NCI-H146 treated with DMSO at 0.1 percent for 48 hours (cell line): ENCODE data around the gene AHCY.
"Not testable (repeated sequence)": the region's sequence is repeated elsewhere in the genome, so short reads cannot be mapped to it uniquely, and the experiment has no call there.

ENCODE experiments used
- DNase-seq: peaks from one replicate; lab custom pipeline; 2025; ENCODE audit not compliant: unreplicated experiment; lab: John Stamatoyannopoulos, UW

Gene AHCY

DNA sequence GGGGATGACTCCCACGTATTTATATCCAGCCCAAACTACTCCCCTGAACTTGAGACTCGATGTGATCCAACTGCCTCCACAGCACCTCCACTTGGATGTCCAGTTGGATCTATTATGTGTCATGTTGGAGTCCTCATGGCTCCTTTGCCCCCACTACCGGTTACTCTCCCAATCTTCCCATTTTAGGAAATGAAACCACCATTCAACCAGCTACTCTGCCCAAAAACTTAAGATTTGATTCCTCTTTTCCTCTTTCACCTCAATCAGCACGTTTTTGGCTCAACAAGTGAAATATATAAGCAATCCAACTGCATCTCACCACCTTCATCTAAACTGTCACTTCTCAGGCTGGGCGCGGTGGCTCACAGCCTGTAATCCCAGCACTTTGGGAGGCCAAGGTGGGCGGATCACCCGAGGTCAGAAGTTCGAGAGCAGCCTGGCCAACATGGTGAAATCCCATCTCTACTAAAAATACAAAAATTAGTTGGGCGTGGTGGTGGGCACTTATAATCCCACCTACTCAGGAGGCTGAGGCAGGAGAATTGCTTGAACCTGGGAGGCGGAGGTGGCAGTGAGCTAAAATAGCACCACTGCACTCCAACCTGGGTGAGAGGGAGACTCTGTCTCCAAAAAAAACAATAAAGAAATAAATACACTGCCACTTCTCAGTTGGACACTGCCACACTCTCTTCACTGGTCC is 3.4 kb downstream of the AHCY start:
- DNase-seq: no peak

DNA sequence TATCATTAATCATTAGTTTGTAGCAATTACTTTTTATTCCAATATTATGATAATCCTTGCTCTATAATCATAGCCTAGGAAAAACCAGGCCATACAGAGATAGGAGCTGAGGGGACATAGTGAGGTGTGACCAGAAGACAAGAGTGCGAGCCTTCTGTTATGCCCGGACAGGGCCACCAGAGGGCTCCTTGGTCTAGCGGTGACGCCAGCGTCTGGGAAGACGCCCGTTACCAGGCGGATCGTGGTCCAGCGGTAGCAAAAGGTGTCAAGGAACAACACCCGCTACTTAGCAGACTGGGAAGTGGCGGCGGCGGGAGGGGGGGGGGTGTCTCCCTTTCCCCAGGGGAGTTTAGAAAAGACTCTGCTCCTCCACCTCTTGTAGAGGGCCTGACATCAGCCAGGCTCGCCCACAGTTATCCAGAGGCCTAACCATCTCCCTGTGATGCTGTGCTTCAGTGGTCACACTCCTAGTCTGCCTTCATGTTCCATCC is 4.8 kb downstream of the AHCY start:
- not testable (repeated sequence) for DNase-seq

DNA sequence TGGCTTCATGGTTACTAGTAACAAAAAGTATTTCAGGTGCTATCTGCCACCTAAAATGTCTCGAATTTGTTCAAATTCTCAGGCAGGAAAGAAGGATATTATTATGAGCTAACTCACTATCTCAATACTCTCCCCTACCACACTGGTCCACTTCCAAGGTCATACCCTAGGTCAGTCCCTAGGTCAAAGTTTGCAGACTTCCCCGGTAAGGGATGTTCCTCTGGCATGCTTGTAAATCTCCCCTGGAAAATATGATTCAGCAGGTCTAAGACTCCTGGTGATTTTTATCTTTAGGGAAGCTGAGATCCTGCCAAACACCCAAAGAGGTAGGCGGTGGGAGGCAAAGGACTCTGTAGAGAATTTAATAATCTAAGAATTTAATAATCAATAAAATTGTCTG is 6.7 kb downstream of the AHCY start:
- DNase-seq: no peak

DNA sequence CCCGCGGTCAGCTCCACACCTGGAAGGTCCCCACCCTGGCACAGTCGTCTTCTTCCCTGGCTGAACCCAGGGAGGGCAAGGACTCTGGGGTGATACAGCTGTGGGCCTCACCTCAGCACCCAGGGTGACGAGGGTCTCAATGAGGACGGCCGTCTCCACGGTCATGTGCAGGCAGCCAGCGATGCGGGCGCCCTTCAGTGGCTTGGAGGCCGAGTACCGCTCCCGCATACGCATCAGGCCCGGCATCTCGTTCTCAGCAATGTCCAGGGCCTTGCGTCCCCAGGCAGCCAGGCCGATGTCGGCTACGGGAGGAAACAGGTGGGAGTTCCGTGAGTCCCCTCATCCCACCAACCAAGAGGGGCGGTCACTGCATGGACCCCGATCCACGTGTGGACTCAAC is 7.9 kb downstream of the AHCY start:
- no peak for DNase-seq

DNA sequence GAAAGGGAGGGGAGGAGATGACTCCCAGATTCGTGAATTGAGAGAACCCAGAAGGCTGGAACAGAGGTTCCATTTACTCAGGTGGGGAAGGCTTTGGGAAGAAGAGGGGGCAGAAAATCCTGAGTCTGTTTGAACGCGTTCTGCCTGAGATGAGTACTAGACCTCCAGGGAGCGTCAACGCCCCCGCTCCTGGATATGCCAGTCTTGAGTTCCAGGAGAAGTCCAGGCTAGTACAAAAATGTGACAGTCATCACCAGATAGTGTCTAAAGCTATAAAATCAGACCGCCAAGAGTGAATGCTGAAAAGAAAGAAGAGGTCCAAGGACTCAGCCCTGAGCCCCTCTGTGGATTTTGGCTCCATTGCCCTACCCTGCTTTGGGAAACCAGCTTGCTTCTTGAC is 8.6 kb downstream of the AHCY start:
- DNase-seq: no peak

DNA sequence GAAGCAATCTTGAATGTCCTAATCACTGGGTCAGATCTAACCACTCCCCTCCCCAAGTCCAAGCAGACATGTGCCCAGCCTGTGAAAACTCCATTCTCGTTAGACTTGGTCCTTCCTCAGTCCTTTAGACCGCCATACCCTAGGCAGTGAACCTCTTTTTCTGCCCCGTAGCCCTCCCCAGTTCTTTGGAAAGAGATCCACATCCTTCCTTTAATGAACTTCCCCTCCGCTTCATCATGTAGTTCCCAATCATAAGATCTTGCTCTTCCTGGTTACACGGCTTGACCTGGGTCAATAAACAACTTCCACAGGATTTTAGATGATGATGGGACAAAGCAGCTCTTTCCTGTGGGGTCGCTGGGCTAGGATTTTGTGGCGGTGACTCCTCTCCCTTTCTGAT is 9.6 kb downstream of the AHCY start:
- DNase-seq: no peak

DNA sequence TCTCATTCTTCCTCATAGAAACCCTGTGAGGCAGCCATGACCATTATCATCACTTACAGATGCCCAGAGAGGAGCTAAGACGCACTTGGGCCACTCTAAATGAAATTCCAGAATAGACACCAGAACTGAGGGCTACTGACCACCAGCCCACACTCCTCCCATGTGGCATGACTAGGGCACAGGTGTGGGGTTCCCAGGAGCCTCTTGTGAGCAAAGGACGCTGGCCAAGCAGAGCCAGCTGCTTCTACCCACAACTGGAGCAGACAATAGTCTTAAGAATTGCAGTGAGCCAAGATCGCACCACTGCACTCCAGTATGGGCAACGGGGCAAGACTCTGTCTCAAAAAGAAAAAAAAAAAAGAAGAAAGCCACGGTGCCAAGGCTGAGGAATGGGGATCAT is 10.0 kb downstream of the AHCY start:
- no peak for DNase-seq

DNA sequence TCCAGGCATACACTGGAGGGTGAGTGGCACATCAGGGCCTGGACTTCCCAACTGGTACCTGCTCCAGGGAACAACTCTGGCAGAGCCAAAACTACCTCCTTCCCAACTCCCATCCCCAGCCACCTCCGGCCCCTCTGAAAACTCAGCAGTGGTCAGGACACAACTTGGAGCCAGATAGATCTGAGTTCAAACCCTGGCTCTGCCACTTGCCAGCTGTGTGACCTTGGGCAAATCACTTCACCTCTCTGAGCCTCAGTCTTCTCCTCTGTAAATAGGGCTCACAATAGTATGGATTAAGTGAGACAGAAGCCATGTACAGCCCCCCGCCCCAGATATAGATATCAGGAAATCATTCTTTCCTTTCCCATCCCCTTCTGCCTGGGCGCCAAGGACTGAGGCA is 10.7 kb downstream of the AHCY start:
- no peak for DNase-seq

DNA sequence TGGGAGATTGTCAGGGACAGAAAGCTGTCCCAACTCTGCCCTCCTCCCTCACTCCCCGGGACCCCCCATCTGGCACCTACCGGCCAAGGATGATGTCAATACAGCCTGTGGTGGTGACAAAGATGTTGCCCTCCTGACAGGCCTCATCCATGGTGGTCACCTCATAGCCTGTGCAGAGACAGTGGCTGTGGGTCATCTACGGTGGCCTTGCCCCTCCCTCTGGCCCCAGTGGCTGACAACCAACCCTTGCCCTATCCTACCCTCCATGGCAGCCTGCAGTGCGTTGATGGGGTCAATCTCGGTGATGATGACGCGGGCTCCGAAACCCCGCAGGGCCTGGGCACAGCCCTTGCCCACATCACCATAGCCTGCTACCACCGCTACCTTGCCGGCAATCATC is 12.7 kb downstream of the AHCY start:
- no peak for DNase-seq

DNA sequence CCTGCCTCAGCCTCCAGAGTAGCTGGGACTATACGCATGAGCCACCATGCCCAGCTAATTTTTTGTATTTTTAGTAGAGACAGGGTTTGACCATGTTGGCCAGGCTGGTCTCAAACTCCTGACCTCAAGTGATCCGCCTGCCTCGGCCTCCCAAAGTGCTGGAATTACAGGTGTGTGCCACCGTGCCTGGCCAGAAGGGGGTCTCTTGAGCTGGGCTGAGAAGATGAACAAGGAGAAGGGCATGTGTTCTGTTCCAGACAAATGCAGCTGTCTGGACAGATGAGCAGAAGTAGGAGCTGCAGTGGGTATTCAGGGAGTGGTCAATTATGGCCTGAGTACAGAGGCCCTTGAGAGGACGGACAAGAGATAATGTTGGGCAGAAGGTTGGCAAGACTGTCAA is 15.7 kb downstream of the AHCY start:
- not testable (repeated sequence) for DNase-seq

DNA sequence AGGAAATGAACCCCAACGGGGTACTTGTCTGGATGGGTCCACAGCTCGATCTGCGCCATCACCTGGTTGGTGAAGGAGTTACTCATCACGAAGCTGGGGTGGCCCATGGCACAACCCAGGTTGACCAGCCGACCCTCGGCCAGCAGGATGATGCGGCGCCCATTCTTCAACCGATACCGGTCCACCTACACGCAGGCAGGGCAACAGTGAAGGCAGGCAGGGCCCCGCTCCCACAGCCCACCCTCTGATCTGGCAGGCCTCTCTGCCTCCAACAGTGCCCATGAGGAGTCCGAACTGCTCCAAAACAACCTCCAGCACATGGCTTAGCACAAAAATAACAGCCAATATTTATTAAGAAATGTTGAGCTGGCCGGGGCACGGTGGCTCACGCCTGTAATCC is 17.7 kb downstream of the AHCY start:
- DNase-seq: no peak

DNA sequence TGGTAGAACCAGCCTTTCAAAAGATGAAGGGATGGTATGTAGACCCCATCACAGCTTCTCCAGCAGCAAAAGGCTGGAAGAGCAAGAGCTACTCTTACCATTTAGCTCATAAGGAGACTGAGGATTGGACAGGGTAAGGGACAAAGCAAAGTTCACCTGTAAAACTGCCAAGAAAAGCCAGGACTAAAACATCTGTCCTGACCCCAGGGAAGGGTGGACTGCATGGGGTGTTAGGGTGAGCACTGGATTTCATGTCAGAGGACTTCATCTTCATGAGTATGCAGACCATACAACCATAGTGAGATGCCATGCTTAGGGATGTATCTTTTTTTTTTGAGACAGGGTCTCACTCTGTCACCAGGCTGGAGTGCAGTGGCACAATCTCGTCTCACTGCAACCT is 19.3 kb downstream of the AHCY start:
- DNase-seq: no peak

DNA sequence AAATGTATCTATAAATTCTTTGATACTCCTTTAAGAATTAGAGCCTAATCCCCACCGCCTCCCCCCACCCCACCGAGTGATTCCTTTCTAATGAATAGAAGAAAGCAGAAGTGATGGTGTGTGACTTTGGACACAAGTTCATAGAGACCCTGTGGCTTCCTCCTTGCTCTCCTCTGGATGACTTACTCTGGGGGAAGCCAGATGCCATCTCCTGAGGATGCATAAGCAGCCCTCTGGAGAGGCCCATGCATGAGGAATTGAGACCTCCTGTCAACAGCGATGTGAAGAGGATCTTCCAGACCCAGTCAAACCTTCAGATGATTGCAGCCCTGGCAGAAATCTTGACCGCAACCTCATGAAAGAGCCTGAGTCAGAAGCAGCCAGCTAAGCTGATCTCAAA is 21.1 kb downstream of the AHCY start:
- no peak for DNase-seq

DNA sequence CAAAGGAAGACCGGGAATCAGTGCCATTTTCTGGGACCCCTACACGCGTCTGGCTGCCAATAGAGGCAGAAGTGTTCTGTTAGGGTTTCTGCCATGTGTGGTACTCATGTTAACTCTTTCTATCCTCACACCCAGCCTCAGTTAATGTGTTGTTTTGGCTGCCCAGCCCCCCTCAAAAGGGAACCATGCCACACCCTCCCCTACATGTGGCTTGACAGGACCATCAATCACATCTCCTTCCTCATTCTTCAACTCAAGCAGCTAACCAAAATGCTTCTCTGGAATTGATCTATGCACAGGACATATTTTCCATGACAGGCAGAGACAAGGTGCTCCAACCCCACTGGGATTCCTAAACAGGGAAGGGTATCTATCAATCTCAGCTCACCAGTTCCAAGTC is 22.0 kb downstream of the AHCY start:
- no peak for DNase-seq

DNA sequence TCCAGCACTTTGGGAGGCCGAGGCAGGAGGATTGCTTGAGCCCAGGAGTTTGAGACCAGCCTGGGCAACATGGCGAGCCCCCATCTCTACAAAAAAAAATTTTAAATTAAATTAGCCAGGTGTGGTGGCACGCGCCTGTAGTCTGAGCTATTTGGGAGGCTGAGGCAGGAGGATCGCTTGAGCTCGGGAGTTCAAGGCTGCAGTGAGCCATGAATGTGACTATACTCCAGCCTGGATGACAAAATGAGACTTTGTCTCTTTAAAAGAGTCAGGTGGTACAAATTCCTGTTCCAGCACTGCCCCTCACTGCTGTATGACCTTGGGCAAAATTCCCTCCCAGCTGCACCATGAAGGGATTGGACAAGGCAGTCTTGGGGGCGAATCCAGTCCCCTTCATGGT is 28.5 kb downstream of the AHCY start:
- no peak for DNase-seq

DNA sequence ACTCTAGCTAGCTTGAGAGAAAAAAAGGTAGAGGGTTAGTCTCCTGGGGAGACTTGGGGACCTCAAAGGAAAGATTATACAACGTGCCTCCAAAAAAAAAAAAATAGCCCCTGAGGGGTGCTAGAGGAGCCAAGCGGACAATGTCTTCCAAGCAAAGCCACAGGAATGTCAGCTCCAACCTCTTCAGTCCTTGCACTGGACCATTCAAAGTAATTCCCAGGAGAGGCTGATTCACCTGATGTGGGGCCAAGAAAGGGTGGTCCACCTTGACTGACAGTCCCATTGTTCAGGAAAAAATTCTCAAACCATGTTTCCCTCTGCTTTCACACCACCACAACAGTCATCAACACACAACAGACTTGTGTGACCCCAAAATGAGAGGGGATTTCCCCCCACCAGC is 31.2 kb downstream of the AHCY start:
- DNase-seq: no peak

DNA sequence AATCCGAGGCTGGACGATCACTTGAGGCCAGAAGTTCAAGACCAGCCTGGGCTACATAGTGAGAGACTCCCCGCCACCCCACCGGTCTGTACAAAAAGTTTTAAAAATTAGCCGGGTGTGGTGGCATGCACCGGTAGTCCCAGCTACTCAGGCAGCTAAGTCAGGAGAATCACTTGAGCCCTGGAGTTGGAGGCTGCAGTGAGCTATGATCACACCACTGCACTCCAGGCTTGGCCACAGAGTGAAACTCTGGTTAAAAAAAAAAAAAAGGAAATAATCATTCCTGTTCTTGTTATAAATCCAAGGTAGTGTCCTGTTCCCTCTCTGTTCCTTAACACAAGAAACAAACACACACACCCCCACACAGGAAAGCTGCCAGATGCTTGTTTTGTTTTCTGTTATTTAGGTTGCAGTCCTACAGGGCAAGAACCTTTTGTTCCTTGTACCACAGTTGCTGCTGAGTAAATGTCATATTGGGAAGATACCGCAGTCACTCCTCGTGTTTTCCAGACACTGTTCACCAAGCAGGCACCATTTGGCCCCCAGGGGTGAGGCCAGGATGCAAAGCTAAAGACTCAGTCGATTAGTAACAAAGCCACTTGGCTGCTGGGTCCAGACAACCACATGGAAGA is 33.0 kb downstream of the AHCY start:
- DNase-seq: no peak

DNA sequence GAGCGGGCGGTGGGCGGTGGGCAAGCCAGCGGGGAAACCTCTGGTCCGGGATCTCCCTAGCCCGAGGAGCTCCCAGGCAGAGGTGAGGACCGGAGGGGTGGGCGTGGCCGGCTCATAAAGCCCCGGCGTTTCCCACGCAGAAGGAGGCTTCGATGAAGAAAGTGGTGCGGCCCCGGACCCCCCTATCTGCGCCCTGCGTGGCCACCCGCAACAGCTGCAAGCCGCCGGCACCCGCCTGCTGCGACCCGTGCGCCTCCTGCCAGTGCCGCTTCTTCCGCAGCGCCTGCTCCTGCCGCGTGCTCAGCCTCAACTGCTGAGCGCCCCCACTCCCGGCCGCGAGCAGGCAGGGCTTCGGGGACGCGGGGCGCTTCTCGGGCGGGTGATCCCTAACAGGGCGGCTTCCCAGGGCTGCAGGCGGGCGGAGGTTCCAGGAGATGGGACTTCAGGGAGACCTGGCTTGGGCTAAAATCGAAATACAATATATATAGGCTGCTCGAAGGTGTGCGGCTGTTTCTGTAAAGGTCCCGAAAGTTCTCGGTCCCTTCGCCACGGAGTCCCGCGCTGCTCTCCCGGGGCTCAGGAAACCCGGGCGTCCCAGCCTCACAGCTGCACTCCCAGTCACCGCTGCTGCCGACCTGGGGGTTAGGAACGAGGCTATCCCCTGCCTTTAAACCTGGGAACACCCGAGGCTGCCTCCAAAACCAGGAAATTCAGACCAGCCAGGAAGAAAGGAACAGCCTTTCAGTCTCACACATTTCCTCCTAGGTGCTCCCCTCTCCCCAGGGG is 34.1 kb downstream of the AHCY start:
- DNase-seq: no peak

DNA sequence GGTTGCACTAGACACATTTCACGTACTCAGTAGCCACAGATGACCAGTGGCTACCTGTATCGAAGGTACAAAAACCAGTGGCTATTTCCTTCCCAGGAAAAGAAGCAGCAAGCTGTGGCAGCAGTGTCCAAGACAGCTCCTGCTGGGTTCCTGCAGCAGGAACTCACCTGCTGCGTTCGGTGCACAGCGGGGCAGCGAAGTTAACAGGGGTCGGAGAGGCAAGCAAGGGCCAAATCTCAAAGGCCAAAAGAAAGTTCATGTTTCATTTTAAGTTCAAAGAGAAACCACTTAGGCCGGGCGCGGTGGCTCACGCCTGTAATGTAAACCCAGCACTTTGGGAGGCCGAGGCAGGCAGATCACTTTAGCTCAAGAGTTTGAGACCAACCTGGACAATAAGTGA is 35.0 kb downstream of the AHCY start:
- no peak for DNase-seq

DNA sequence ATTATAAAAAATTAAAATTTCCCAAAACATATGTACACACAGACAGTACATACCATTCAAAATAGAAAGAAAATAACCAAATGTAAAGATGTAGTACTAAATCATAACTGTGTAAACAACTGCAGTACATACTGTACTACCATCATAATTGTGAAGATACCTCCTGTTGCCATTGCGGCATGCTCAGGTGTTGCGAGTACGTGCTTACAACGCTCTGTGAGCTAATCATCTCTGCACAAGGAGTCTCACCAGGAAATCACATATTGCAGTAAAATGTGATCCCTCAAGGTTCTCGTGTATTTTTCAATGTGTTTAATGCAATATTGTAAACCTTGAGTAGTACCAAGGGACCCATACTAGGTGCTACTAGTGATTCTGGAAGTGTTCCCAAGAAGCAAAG is 39.0 kb downstream of the AHCY start:
- no peak for DNase-seq

DNA sequence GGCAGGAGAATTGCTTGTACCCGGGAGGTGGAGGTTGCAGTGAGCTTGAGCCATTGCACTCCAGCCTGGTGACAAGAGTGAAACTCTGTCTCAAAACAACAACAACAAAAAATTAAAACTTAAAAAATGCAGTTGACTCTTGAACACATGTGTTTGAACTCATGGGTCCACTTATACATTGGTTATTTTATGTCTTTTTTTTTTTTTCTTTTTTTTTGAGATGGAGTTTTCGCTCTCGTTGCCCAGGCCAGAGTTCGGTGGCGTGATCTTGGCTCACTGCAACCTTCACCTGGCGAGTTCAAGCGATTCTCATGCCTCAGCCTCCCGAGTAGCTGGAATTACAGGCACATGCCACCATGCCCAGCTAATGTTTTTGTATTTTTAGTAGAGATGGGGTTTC is 39.7 kb downstream of the AHCY start:
- DNase-seq: not testable (repeated sequence)
